ENCODE measurements around the gene SPPL3.

SPPL3 gene

GRCh38 chr12:120905856-120906384 is 1.8 kb upstream of the SPPL3 start:
- Histone ChIP-seq H3K79me2 (ENCODE audit: insufficient read depth, low read length) (peaks cover 28% of the 10 kb centered on the region), H3K27me3 (ENCODE audit: low read length) (no peaks in the 10 kb centered on the region), H3K9ac (ENCODE audit: low read length) (no peak overlapping the region), H2AFZ (ENCODE audit: low read depth, low read length, severe bottlenecking) (no peak overlapping the region), H4K20me1 (ENCODE audit: low read depth, low read length) (peaks cover 6% of the 10 kb centered on the region; the same call in 1 of the 2 replicates), H3K4me3 (ENCODE audit: insufficient read depth, low read length, poor library complexity, severe bottlenecking) (no peak overlapping the region), H3K9me2 (replicated peaks; ENCODE audit: insufficient read depth, low read length) (no peaks in the 10 kb centered on the region), H3F3A (ENCODE audit: insufficient read depth) (no peaks in the 10 kb centered on the region; the same call in 1 of the 2 replicates), H3K4me2 (ENCODE audit: low read depth, low read length, poor library complexity, severe bottlenecking) (no peak overlapping the region), H3K9me3 (ENCODE audit: insufficient read depth, low read length) (no peaks in the 10 kb centered on the region), H3K36me3 (ENCODE audit: low read length) (no peaks in the 10 kb centered on the region), H3K27ac (ENCODE audit: low read depth, low read length) (no peak overlapping the region)
- TF ChIP-seq EZH2phosphoT487 (conservative IDR thresholded peaks at IDR 0.05; ENCODE audit: low read length) = no peak
- TF ChIP-seq, protein P1, sequence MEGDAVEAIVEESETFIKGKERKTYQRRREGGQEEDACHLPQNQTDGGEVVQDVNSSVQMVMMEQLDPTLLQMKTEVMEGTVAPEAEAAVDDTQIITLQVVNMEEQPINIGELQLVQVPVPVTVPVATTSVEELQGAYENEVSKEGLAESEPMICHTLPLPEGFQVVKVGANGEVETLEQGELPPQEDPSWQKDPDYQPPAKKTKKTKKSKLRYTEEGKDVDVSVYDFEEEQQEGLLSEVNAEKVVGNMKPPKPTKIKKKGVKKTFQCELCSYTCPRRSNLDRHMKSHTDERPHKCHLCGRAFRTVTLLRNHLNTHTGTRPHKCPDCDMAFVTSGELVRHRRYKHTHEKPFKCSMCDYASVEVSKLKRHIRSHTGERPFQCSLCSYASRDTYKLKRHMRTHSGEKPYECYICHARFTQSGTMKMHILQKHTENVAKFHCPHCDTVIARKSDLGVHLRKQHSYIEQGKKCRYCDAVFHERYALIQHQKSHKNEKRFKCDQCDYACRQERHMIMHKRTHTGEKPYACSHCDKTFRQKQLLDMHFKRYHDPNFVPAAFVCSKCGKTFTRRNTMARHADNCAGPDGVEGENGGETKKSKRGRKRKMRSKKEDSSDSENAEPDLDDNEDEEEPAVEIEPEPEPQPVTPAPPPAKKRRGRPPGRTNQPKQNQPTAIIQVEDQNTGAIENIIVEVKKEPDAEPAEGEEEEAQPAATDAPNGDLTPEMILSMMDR (IDR thresholded peaks at IDR 0.05; ENCODE audit: insufficient read depth, low read length, poor library complexity, severe bottlenecking) = no peak

GRCh38 chr12:120903412-120904196 is 554 bp downstream of the SPPL3 start:
- Histone ChIP-seq H3K4me3 (ENCODE audit: insufficient read depth, low read length, poor library complexity, severe bottlenecking) (peak overlapping the region; percentile 94), H4K20me1 (ENCODE audit: low read depth, low read length) (peaks cover 6% of the 10 kb centered on the region; the same call in 1 of the 2 replicates), H2AFZ (ENCODE audit: low read depth, low read length, severe bottlenecking) (peak overlapping the region; percentile 73), H3K9me3 (ENCODE audit: insufficient read depth, low read length) (no peaks in the 10 kb centered on the region), H3K4me2 (ENCODE audit: low read depth, low read length, poor library complexity, severe bottlenecking) (peak overlapping the region; percentile 80), H3K9ac (ENCODE audit: low read length) (peak overlapping the region; percentile 88), H3K79me2 (ENCODE audit: insufficient read depth, low read length) (peaks cover 51% of the 10 kb centered on the region), H3F3A (ENCODE audit: insufficient read depth) (no peaks in the 10 kb centered on the region; the same call in none of the 2 replicates), H3K27me3 (ENCODE audit: low read length) (no peaks in the 10 kb centered on the region), H3K36me3 (ENCODE audit: low read length) (no peaks in the 10 kb centered on the region), H3K27ac (ENCODE audit: low read depth, low read length) (peak overlapping the region; percentile 64), H3K9me2 (replicated peaks; ENCODE audit: insufficient read depth, low read length) (no peaks in the 10 kb centered on the region)
- TF ChIP-seq, protein P1 (IDR thresholded peaks at IDR 0.05; ENCODE audit: insufficient read depth, low read length, poor library complexity, severe bottlenecking) = no peak
- TF ChIP-seq EZH2phosphoT487 (conservative IDR thresholded peaks at IDR 0.05; ENCODE audit: low read length) = no peak

GRCh38 chr12:120902846-120903411 is 1.2 kb downstream of the SPPL3 start:
- peak overlapping the region; percentile 88 for H3K9ac ChIP-seq (ENCODE audit: low read length)
- no peaks in the 10 kb centered on the region for H3K9me3 ChIP-seq (ENCODE audit: insufficient read depth, low read length)
- peak overlapping the region; percentile 64 for H3K27ac ChIP-seq (ENCODE audit: low read depth, low read length)
- peaks cover 6% of the 10 kb centered on the region; the same call in 1 of the 2 replicates for H4K20me1 ChIP-seq (ENCODE audit: low read depth, low read length)
- H3K36me3 ChIP-seq (ENCODE audit: low read length) = no peaks in the 10 kb centered on the region
- TF ChIP-seq EZH2phosphoT487 (conservative IDR thresholded peaks at IDR 0.05; ENCODE audit: low read length) = no peak
- TF ChIP-seq, protein P1 (IDR thresholded peaks at IDR 0.05; ENCODE audit: insufficient read depth, low read length, poor library complexity, severe bottlenecking) = no peak
- H3K79me2 ChIP-seq (ENCODE audit: insufficient read depth, low read length) = peaks cover 58% of the 10 kb centered on the region
- H2AFZ ChIP-seq (ENCODE audit: low read depth, low read length, severe bottlenecking) = no peak overlapping the region
- H3K9me2 ChIP-seq (replicated peaks; ENCODE audit: insufficient read depth, low read length) = no peaks in the 10 kb centered on the region
- no peaks in the 10 kb centered on the region for H3K27me3 ChIP-seq (ENCODE audit: low read length)
- peak overlapping the region; percentile 94 for H3K4me3 ChIP-seq (ENCODE audit: insufficient read depth, low read length, poor library complexity, severe bottlenecking)
- peak overlapping the region; percentile 80 for H3K4me2 ChIP-seq (ENCODE audit: low read depth, low read length, poor library complexity, severe bottlenecking)
- no peaks in the 10 kb centered on the region; the same call in none of the 2 replicates for H3F3A ChIP-seq (ENCODE audit: insufficient read depth)
